Measurements from ENCODE around the gene ZNF512.
"Not testable (repeated sequence)": the region's sequence is repeated elsewhere in the genome, so short reads cannot be mapped to it uniquely, and the experiment has no call there.

ZNF512 gene

DNA sequence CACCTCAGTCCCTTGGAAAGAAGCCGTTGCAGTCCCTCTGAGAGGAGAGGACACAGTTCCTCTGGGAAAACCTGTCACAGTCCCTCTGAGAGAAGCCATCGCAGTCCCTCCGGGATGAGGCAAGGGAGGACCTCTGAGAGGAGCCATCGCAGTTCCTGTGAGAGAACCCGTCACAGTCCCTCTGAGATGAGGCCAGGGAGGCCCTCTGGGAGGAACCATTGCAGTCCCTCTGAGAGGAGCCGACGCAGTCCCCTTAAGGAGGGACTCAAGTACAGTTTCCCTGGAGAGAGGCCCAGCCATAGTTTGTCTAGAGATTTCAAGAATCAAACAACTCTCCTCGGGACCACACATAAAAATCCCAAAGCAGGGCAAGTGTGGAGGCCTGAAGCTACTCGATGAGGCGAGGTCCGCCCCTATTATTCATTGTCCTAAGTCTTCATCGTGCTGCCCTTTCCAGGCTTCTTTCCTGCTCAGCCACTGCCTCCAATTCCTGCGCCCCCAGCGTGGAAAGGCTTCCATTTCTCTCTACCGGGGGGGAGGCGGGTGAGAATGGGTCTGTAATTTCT lies 630 bp upstream of the ZNF512 start:
- peak; percentile 7 for DNase-seq (ENCODE audit: low spot score)

DNA sequence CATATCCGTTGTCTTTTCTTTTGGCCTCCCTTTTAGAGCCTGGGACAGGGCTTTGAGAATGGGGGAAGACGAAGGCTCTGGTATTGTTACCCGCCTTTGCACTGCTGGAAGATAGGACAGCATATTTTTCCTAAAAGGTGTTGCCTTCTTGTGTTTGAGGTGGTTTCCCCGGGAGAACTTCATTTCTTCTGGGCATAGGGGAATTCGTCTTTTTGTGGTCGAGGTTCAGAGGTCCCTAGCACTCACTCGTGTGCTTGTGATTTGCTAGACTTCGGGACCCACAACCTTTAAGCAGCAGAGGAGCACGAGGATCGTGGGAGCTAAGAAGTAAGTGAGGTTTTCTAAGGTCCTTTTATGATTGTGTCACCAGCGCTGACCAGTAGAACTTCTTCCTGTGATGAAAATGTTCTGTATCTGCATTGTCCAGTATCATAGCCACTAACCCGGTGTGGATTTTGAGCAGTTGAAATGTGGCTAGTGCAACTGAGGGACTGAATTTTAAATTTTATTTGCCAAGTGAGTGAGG lies 611 bp downstream of the ZNF512 start:
- DNase-seq (ENCODE audit: low spot score): no peak

DNA sequence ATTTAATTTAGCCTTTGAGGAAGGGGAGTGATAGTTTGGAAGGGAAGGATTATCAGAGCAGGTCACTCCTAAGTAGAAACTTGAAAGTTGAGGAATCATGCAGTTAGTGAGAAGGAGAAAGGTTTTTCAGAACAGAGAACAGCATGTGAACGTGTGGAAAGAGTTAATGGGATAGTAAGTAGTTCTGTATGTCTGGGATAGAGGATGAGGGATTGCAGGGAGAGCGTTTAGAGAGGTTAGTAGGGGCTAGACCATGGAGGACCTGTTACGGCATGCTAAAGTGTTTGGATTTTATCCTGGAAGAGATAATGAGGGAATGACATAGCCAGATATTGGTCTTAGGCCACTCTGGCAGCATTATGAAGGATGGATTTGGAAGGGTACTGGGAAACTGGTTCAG lies 1.8 kb downstream of the ZNF512 start:
- DNase-seq (ENCODE audit: low spot score): no peak

DNA sequence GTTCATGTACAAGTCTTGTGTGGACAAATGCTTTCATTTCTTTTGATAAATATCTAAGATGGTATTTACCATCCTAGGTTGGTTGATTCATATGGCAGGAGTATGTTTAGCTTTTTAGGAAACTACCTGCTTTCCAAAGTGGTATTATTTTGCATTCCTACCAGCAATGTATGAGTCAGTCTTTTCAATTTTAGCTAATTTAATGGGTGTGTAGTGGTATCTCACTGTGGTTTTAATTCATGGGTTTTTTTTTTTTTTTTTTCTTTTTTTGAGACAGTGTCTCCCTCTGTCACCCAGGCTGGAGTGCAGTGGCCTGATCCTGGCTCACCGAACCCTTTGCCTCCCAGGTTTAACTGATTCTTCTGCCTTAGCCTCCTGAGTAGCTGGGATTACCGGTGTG lies 4.2 kb downstream of the ZNF512 start:
- no peak for DNase-seq (ENCODE audit: low spot score)

DNA sequence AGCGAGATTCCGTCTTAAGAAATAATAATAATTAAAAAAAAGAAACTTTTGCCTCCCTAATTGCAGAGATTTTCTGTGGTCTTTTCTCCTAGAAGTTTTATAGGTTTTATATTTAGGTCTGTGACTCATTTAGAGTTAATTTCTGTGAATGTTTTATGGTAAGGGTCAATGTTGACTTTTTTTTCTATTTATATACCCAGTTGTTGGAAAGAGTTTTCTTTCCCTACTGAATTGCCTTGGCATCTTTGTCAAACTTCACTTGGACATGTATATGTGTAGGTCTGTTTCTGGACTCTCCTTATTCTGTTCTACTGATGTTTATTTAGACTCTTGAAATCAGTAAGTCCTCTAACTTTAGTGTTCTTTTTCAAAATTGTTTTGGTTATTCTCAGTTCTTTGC lies 5.5 kb downstream of the ZNF512 start:
- DNase-seq (ENCODE audit: low spot score): no peak

DNA sequence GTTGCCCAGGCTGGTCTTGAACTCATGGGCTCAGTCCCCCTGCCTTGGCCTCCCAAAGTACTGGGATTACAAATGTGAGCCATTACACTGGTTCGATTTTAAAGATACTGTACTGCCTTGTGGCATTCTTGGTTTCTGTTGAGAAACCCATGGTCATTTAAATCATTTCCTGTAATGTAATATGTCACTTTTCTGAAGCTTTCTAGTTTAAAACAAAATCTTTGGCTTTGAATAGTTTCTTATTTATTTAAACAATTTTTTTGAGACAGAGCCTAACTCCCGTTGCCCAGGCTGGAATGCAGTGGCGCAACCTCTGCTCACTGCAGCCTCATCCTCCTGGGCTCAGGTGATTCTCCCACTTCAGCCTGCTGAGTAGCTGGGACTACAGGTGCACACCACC lies 8.9 kb downstream of the ZNF512 start:
- DNase-seq (ENCODE audit: low spot score): no peak

DNA sequence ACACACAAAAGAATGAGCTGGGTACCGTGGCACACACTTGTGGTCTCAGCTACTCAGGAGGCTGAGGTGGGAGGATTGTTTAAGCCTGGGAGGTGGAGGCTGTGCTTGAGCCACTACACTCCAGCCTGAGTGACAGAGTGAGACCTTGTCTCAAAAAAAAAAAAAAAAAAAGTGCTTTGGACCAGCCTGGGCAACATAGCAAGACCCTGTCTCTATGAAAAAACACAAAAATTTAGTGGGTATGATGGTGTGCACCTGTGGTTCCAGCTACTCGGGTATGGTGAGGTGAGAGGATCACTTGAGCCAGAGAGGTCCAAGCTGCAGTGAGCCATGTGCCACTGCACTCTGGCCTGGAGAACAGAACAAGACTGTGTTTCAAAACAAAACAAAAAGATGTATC lies 10.4 kb downstream of the ZNF512 start:
- no peak for DNase-seq (ENCODE audit: low spot score)

DNA sequence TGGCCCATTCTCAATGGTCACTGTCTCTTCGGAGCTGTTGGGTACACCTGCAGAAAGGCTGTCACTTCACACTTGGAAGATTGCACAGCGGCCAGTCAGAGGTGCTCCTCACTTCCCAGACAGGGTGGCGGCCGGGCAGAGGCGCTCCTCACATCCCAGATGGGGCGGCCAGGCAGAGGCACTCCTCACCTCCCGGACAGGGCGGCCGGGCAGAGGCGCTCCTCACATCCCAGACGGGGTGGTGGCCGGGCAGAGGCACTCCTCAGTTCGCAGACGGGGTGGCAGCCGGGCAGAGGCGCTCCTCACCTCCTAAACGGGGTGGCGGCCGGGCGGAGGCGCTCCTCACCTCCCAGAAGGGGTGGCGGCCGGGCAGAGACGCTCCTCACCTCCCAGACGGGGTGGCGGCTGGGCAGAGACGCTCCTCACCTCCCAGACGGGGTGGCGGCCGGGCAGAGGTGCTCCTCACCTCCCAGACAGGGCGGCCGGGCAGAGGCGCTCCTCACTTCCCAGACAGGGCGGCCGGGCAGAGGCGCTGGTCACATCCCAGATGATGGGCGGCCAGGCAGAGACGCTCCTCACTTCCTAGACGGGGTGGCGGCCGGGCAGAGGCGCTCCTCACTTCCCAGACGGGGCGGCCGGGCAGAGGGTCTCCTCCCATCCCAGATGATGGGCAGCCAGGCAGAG lies 11.3 kb downstream of the ZNF512 start:
- DNase-seq (ENCODE audit: low spot score): not testable (repeated sequence)

DNA sequence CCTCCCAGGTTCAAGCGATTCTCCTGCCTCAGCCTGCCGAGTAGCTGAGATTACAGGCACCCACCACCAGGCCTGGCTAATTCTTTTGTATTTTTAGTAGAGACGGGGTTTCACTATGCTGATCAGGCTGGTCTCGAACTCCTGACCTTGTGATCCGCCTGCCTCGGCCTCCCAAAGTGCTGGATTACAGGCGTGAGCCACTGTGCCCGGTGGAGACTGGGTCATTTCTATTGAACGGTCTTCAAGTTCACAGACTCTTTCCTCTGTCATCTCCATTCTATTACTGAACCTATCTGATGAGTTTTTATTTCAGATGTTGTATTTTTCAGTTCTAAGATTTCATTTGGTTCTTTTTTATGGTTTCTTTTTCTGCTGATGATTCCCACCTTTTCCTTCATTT lies 12.6 kb downstream of the ZNF512 start:
- DNase-seq (ENCODE audit: low spot score): not testable (repeated sequence)

DNA sequence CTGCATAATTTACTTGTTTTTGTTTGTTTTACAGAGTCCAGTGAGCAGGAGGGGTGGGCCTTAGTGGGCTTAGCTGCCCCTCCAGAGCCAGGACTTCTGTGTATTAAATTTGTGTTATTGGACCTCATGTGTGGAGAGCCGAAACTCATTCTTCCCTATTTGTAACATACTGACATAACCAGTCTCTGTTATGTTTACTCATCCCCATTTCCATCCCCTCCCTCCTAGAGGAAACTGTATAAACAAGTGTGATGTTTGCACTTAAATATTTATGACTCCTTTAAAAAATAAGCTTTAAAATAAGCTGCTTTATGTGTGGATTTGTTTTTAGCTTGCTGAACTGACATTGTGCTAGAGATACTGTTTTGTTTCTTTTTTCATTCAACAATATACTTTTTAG lies 13.8 kb downstream of the ZNF512 start:
- DNase-seq (ENCODE audit: low spot score): no peak

DNA sequence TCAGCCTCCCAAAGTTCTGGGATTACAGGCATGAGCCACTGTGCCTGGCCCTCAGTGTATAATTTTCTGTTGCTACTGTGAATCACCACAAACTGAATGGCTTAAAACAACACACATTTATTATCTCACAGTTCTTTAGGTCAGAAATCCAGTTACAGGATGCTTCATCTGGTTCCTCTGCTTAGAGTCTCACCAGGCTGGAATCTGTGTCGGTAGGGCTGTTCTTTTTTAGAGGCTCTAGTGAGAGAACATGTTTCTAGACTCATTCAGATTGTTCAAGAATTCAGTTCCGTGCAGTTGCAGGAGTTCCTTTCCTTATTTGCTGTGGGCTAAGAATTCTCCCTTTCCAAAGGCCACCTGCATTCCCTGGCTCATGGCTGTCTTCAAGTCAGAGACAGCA lies 23.8 kb downstream of the ZNF512 start:
- no peak for DNase-seq (ENCODE audit: low spot score)

DNA sequence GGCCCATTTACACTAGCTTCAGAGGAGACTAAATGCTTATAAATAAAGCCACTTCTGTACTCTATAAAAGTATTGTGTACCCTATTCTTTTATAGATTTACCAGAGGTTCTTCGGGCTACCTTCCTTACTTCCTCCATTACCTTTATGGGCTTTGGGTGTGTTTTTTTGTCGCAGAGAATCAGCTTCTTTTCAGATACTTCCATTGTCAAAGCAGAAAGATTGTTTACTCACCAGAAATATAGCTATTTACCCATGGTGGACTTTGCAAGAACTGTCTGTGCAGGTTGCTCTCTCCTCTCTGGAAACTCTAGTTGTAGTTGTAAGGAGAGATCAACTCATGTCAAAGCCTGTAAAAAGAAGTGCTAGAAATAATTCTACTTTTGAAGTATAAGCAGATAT lies 31.1 kb downstream of the ZNF512 start:
- no peak for DNase-seq (ENCODE audit: low spot score)

DNA sequence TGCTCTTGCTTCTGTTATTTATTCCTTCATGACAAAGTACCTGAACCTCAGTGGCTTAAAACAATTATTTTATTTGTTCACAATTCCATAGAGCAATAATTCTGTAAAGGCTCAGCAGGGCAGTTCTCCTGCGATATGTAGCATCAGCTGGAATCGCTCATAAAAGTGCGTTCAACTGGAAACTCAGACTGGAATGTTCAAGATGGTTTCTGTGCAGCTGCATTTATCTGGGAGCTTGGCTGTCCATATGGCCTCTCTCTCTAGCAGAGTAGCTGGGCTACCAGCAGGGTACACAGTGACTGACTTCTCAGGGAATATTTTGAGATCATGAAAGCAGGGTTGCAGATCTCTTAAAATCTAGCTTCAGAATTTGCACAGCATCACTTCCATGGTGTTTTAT lies 32.5 kb downstream of the ZNF512 start:
- no peak for DNase-seq (ENCODE audit: low spot score)

DNA sequence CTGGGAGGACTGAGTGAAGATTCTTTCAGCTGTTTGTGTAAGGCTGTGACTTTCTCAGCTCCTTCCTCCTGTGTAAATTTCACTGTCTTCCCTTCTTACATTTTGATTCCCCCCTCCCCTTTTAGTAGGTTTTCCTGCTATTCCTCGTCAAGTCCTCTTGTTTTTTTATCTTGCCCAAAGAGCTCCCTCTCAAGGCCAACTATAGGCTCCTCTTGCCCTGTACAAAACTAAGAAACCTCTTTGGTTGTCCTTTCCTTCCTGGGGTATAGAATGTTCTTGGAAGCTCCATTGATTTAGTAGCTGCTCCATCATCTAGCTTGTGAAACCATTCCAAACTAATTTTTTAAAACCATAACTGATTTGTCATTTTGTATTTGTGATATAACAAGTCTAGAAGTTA lies 38.7 kb downstream of the ZNF512 start:
- DNase-seq (ENCODE audit: low spot score): no peak

DNA sequence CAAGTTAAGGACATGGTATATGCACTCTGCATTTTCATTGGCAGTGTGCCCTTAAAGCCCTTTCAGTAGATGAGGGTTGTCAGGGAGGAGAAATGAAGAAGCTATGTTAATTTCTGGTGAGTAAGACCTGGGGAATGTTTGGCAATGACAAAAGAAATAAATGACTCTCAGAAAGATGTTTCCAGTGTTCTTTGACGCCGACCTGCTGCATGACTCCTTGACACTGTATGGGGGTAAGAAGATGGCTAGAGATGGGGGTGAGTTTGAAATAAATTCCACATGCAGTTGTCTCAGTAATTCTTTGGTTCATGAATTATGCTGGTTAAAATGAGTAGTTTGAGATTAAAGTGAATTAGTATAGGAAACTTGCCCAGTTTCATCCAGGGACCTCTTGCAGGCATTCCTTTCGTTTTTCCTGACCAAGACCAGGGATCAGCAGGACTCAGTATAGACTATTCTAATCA lies 40.1 kb downstream of the ZNF512 start:
- no peak for DNase-seq (ENCODE audit: low spot score)

DNA sequence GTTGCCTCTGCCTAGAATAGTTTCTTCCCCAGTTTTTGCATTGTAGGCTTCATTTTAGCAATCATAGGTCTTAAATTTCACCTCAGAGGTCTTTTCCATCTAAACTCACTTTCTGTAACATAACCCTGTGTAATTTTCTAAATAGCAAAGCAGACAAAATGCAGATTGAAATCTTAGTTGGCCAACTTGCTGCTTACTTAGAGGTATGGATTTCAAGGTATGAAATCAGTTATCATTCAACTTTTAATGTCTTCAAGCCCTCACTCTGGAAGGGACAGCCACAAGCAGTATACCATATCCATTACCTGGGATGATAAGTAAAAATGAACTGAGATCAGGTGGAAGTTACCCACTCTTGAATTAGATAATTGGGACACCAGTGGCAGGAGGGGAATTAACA lies 42.1 kb downstream of the ZNF512 start:
- DNase-seq (ENCODE audit: low spot score): no peak

DNA sequence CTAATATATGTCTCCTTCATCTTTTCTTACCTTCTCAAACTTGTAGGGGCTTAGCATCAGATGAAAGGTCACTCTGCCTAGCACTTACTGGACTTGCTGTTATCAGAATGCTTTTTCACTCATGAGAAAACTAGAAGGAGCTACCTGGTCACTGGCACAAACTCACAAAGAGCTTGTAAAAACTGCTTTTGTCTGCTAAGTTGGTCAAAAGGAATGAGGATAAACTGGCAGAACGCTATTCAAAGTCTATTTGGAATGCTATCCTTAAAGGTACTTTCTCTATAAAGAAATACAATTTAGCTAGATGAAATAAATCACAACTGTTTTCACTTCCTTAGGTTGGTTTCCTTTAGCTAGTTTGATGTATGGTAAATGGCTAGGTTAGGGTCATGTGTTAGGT lies 43.5 kb downstream of the ZNF512 start:
- DNase-seq (ENCODE audit: low spot score): not testable (repeated sequence)

DNA sequence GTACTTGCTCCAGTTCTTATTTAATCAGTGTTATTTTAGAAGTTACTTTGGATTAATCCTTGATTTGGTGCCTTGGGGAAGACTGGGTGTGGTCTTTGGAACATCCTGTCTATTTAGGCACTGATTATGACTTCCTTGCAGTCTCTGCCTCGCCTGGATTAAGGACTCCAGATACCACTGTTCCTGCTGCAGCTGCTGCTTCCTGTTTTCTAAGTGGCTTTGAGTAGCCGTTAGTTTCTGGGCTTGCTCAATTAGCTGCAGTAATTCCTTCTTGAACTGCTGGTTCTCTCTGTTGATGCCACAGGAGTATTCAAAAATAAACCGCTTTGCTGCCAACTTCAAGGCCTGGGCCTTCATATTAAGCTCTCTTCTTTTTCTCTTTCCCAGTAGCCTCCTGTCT lies 44.1 kb downstream of the ZNF512 start:
- not testable (repeated sequence) for DNase-seq (ENCODE audit: low spot score)

DNA sequence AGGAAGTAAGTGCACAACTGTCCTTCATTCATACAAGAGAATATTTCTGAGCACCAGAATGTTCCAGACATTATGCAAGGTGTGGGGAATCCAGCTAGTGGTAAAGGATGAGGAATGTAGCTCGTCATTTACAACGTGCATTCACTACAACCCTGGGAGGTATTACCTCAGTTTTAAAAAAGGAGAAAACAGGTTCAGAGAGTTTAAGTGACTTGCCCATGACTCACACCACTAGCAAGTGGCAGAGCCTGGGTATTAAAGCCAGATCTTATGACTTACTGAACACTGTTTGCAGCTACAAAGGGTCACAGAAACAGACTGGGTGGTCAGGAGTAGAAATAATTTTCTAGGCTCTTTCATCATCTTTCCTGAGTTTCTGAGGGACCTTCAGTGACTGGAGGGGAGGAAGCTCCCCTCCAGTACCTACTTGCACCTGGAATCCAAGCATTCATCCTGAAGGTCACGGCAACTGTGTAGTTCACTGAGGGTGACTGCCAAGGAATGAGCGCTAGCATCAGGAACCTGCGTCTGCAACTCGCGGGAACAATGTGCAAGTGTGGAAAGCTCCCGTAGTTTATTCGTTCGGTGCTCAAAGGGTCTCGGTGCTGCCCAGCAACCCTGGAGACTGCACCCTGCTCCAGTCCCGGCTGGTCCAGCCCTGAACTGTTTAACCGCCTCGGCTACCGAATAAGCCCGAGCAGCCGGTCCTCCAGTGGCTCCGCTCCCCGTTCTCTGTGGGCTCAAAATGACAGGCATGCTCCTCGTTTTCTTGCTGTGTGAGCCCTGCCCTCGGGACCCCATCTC lies 45.3 kb downstream of the ZNF512 start:
- DNase-seq (ENCODE audit: low spot score): no peak

DNA sequence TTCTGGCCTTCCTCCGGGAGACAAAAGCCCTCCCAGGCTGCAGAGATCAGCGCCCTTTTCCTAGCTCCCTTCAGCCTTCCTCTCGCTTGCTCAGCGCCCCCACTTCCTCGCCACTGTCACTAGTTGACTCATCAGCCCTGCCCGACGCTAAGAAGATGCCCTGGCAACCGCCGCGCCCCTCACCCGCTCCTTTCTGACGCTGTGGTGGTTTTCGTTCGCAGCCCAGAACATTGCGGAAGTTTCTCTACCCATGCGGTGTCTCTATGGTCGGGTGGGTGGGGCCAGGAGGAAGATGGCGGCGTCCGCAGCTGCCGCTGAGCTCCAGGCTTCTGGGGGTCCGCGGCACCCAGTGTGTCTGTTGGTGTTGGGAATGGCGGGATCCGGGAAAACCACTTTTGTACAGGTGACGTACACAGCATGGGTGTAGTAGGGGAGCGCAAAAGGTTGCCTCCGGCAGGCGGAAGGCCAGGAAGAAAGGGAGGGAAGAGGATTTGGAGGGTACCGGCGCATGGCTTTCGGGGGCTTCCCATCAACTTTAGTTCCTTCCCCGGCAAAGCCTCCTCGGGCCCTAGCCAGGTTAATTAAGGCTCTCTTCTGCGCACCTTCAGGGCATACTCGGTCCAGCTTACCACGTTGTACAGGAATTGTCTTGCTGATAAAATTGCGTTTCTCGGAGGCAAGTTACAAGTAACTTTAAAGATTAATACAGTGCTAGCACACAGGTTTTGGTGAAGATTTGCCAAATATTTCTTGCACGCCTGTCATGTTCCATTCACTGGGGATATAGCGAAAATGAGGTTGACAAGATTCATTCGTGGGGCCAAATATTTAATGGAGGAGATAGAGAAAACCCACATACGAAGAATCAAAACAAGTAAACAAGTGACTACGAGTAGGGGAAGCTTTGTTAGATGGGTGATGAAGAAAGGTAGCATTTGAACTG lies 46.2 kb downstream of the ZNF512 start, which contains the start of the genes CCDC121 and GPN1:
CCDC121 (minus strand) TSS at position 246 of the 943 bp plus-strand sequence. CDS start 1,213 bp downstream, outside the sequence.
GPN1 (plus strand) TSS at position 284 of the 943 bp plus-strand sequence; CDS start at position 293, 9 bp downstream.
- peak; percentile 69 for DNase-seq (ENCODE audit: low spot score)

DNA sequence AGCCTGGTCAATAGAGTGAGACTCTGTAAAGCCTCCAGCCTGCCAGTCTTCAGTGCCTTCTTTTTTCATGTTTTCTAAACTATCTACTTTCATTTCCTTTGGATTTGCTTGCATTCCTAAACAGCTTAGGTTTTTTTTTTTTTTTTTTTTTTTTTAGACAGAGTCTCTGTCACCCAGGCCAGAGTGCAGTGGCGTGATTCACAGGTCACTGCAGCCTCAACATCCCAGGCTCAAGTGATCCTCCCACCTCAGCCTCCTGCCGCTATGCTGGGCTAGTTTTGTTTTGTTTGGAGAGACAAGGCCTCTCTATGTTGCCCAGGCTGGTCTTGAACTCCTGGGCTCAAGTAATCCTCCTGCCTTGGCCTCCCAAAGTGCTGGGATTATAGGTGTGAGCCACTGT lies 47.4 kb downstream of the ZNF512 start:
- DNase-seq (ENCODE audit: low spot score): not testable (repeated sequence)

DNA sequence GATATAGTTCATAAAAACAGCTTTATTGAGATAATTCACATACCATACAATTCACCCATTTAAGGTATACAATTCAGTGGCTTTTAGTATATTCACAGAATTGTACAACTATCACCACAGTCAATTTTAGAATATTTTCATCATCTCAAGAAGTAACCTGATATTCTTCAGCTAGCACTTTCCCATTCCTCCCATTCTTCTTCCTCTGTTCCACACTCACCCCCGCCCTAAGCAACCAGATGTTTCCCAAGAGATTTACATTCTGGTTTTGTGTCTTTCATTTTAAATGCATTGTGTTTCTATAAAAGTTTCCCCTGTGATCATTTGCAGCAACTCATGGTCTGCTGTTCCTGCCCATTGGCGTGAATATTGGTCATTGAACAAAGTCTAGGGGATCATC lies 51.4 kb downstream of the ZNF512 start:
- DNase-seq (ENCODE audit: low spot score): no peak

Measured in HuH-7 (cell line).